Fibroblast of villous mesenchyme (primary cell): Measurements from ENCODE around the gene ANO4. TPM values are rescaled to one million over a fixed set of nuclear protein-coding genes. Genes with fewer than 3 reads are reported as not detected.

Source experiments
- DNase-seq: peaks from one replicate; pipeline ENCODE4 v3.0.0-alpha.2; 2010; ENCODE audit warnings: low read depth
- H3K4me3 ChIP-seq: 2 replicates; pipeline ENCODE4 v1.5.1; 2011; ENCODE audit warnings: low read depth, mild to moderate bottlenecking, low read length
- CTCF ChIP-seq: IDR thresholded peaks from 2 replicates; pipeline ENCODE4 v1.5.1; 2012; ENCODE audit warnings: low read depth, mild to moderate bottlenecking, low read length; ENCODE audit not compliant: insufficient read depth
- total RNA-seq: library from RNA; depleted of rRNA; stranded (reverse); fragments of >200 nt; gene quantifications from 2 replicates; pipeline ENCODE4 v1.2.3, GENCODE V29; 2012

Gene ANO4
- total RNA-seq, 1 donor, result 13.8 TPM

- DNase-seq, result no peak
- TF ChIP-seq CTCF, result no peak
These were observed 243.8 kb downstream of the ANO4 start for GRCh38 chr12:101038289-101038871.

GRCh38 chr12:101039848-101040531, 245.4 kb downstream of the ANO4 start:
- no peak for DNase-seq
- no peak overlapping the region for H3K4me3 ChIP-seq
- no peak for TF ChIP-seq CTCF

More at GRCh38 chr12:101038289-101038871, 243.8 kb downstream of the ANO4 start:
- H3K4me3 ChIP-seq, result no peak overlapping the region

GRCh38 chr12:101040936-101041335, 246.4 kb downstream of the ANO4 start:
- DNase-seq, result peak; percentile 12
- H3K4me3 ChIP-seq, result no peak overlapping the region
- no peak for TF ChIP-seq CTCF

GRCh38 chr12:101042211-101042610, 247.6 kb downstream of the ANO4 start:
- H3K4me3 ChIP-seq, result no peak overlapping the region
- DNase-seq, result no peak
- no peak for TF ChIP-seq CTCF

- TF ChIP-seq CTCF, result no peak
- DNase-seq, result peak; percentile 5
- H3K4me3 ChIP-seq, result no peak overlapping the region
These were observed 250.0 kb downstream of the ANO4 start for GRCh38 chr12:101044512-101045059.

GRCh38 chr12:101045486-101046464, 251.2 kb downstream of the ANO4 start:
- TF ChIP-seq CTCF, result no peak
- no peak for DNase-seq
- no peak overlapping the region for H3K4me3 ChIP-seq
